Measurements from ENCODE around the gene SLC17A9.

SLC17A9 gene

DNA sequence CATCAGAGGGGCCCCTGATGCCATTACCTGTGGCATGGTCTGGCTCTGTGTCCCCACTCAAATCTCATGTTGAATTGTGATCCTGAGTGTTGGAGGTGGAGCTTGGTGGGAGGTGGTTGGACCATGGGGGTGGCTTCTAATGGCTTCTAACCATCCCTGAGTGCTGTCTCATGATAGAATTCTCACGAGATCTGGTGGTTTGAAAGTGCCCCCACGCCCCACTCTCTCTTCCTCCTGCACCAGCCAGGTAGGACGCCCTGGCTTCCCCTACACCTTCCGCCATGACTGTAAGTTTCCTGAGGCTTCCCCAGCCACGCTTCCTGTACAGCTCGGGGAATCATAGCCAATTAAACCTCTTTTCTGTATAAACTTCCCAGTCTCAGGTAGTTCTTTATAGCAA is 39.4 kb downstream of the SLC17A9 start:
- Histone ChIP-seq H3K4me3 (no peak overlapping the region), H3K4me1 (peaks cover 0 to 34% (median 20%) of the 10 kb centered on the region in 10 experiments; a peak in 16 of 20 replicates), H3K36me3 (no peaks in the 10 kb centered on the region), H3K27ac (no peak overlapping the region), H3K9ac (no peak overlapping the region), H3K27me3 (peaks cover 0 to 3% (median 0%) of the 10 kb centered on the region in 11 experiments; a peak in 1 of 22 replicates), H3K4me2 (peak overlapping the region in 8 of 11 experiments; percentile 3 to 46 (median 16); a peak in 10 of 22 replicates), H4K20me1 (peaks cover 0 to 9% (median 0%) of the 10 kb centered on the region in 11 experiments; a peak in 3 of 22 replicates), H3K9me3 (replicated peaks in 1 of 11) (no peaks in the 10 kb centered on the region)
- no peak for TF ChIP-seq Cebpa-rat (IDR thresholded peaks at IDR 0.05)

DNA sequence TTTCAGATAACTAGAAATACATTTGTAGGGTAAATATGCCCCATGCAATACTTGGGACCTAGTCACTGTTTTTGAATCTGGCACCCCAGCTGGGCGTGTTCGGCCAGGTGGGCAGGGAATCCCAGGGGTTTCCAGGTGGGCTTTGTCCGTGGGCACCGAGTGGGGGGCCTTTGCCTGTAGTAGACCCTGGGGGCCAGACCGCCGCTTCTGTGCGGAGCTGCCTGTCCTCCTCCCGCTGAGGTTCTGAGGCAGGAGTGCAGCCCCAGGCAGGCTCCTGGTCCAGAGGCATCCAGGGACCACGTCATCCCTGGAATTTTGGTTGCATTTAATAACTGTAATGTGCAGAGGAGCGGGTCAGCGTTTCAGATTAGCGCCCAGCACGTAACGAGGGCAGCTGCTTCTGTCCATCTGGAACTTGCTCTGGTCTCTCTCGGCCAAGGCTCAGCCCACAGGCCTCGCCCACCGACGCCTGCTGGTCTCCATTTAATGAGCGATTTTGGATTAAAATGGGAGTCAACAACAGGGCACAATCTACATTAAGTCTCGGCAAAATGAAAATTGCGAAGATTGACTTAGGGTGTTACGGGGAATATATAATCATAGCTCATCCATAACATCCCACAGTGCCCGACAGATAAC is 41.5 kb downstream of the SLC17A9 start:
- Histone ChIP-seq H4K20me1 (peaks cover 0 to 9% (median 0%) of the 10 kb centered on the region in 11 experiments; a peak in 3 of 22 replicates), H3K9me3 (replicated peaks in 1 of 11) (no peaks in the 10 kb centered on the region), H3K27ac (no peak overlapping the region), H3K36me3 (no peaks in the 10 kb centered on the region), H3K9ac (no peak overlapping the region), H3K4me3 (no peak overlapping the region), H3K4me1 (peaks cover 15 to 44% (median 33%) of the 10 kb centered on the region in 10 experiments), H3K4me2 (no peak overlapping the region), H3K27me3 (peaks cover 0 to 3% (median 0%) of the 10 kb centered on the region in 11 experiments; a peak in 1 of 22 replicates)
- TF ChIP-seq Cebpa-rat (IDR thresholded peaks at IDR 0.05) = no peak

DNA sequence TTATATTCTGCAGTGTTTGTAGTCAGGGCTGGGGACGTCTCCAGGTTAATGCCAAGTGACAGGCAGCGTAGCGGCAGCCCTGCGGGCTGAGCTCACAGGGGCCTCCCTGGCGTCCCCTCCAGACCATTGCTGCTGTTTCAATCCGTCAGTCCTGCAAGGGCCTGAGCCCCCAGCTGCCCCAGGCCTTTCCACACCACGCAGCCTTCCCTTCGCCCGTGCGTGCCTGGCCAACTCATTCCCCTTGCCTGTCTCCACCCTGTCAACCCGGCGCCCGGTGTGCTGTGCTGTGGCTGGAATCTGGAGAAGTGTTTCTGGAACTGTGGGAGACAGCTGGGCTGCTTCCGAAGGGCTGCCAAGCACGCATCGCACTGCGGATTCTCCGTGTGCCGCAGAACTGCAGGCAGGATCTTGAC is 42.4 kb downstream of the SLC17A9 start:
- no peak for TF ChIP-seq Cebpa-rat (IDR thresholded peaks at IDR 0.05)
- Histone ChIP-seq H3K36me3 (no peaks in the 10 kb centered on the region), H3K4me1 (peaks cover 23 to 46% (median 36%) of the 10 kb centered on the region in 10 experiments), H3K27me3 (peaks cover 0 to 3% (median 0%) of the 10 kb centered on the region in 11 experiments; a peak in 3 of 22 replicates), H3K4me3 (no peak overlapping the region), H3K27ac (no peak overlapping the region), H3K4me2 (no peak overlapping the region), H3K9me3 (replicated peaks in 1 of 11) (no peaks in the 10 kb centered on the region), H3K9ac (no peak overlapping the region), H4K20me1 (peaks cover 0 to 9% (median 0%) of the 10 kb centered on the region in 11 experiments; a peak in 3 of 22 replicates)

DNA sequence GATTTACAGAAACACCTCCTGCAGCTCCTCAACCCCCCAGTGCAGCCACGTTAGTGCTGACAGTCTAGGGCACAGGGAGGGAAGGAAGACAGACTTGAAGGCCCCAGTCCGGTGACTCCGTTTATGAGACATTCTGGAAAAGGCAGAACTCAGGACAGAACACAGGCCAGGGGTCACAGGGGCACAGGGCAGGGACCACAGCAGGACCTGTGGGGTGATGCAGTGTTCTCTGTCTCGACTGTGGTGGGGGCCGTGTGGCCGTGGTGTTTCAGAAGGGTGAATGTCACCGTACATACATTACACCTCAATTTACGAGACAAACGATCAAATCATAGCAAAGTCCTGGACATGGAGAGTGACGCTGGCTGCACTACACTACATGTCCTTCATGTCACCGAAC is 43.0 kb downstream of the SLC17A9 start:
- Histone ChIP-seq H3K27me3 (peaks cover 0 to 8% (median 0%) of the 10 kb centered on the region in 11 experiments; a peak in 3 of 22 replicates), H3K9me3 (replicated peaks in 1 of 11) (no peaks in the 10 kb centered on the region), H3K27ac (no peak overlapping the region), H3K4me2 (0 out of 22 replicates have a peak overlapping the region, but pooled peaks of 1 of the 11 experiments have one; percentile 6), H3K4me1 (peaks cover 28 to 53% (median 42%) of the 10 kb centered on the region in 10 experiments), H3K9ac (no peak overlapping the region), H3K4me3 (no peak overlapping the region), H4K20me1 (peaks cover 0 to 9% (median 0%) of the 10 kb centered on the region in 11 experiments; a peak in 3 of 22 replicates), H3K36me3 (no peaks in the 10 kb centered on the region)
- TF ChIP-seq Cebpa-rat (IDR thresholded peaks at IDR 0.05) = no peak

DNA sequence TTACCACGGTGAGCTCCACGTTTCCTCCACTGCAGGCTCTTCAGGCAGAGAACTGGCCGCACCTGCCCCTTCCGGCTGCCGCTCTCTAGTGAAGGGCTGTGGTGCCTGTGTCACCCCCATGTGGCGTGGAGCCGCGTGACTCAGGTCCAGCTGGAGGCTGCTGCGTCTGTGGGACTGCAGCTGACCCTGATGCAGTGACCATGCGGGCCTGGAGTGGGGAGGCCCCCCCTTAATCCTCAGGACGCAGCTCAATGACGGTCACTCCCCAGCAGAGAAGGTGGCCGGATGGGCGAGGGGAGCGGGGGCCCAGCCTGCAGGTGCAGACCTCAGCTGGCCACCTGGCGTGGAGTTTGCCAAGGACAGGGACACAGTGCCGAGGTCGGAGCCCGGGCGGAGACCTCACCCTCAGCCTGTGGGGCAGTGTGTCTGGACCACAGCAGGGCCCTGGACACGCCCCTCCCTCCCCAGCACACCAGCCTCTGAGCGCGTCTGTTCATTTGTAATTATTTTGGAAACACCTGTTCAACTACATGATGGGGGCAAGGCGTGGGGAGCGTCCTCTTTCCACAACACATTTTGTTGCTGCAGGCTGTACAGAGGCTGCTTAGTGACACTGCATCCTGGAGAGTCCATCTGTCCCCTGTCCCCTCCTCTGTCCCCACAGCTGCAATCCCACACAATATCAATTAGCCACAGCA is 43.5 kb downstream of the SLC17A9 start:
- TF ChIP-seq Cebpa-rat (IDR thresholded peaks at IDR 0.05) = no peak
- Histone ChIP-seq H3K27ac (no peak overlapping the region), H3K36me3 (no peaks in the 10 kb centered on the region), H3K27me3 (peaks cover 0 to 14% (median 0%) of the 10 kb centered on the region in 11 experiments; a peak in 5 of 22 replicates), H4K20me1 (peaks cover 0 to 9% (median 0%) of the 10 kb centered on the region in 11 experiments; a peak in 3 of 22 replicates), H3K9me3 (replicated peaks in 1 of 11) (no peaks in the 10 kb centered on the region), H3K4me1 (peaks cover 28 to 55% (median 46%) of the 10 kb centered on the region in 10 experiments), H3K4me2 (0 out of 22 replicates have a peak overlapping the region, but pooled peaks of 1 of the 11 experiments have one; percentile 6), H3K4me3 (no peak overlapping the region), H3K9ac (no peak overlapping the region)

DNA sequence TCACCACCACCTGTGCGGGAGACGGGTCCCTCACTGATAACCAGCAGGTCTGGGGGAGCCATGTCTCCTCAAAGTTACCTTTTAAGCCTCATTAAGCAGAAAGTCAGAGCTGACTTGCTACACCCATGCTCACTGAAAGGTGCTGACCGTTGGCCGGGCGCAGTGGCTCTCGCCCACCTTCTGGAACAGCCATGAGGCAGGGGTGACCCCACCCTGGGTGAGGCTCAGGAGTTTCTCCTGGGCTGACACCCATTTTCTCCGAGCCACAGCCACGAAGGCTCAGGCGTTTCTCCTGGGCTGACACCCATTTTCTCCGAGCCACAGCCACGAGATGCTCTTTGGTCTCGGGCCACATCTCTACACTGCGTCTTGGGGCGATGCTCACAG is 44.1 kb downstream of the SLC17A9 start:
- no peak for TF ChIP-seq Cebpa-rat (IDR thresholded peaks at IDR 0.05)
- peaks cover 0 to 19% (median 0%) of the 10 kb centered on the region in 11 experiments; a peak in 5 of 22 replicates for H3K27me3 ChIP-seq

DNA sequence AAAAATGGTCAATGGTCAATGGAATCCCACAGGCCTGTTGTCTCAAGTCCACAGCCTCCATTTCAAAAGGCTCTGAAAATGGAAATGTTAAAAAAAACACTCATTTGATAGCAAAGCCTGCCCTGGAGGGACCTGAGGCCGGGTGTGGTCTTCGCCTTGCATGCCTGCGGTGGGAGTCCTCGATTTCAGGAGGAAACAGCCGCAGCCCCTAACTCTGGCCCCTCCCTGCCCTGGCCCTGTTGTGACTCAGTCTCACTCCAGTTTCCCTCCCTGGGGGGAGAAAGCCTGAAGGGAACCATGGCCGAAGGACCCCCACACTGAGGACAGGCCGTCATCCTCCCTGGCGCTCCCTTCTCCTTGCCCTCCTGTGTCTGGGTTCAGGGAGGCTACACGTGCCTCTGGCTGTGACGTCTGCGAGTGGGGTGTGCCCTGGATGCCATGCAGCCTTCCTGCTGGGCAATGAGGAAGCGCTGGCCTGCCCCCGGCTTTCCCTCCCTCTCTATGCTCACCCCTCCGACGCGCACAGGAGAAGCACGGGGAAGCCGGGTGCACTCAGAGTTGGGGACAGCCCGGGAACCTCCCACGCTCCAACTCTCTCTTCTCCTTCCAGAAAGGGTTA is 45.0 kb downstream of the SLC17A9 start:
- Histone ChIP-seq H3K9ac (no peak overlapping the region), H3K27me3 (peaks cover 3 to 28% (median 7%) of the 10 kb centered on the region in 11 experiments), H3K9me3 (replicated peaks in 1 of 11) (no peaks in the 10 kb centered on the region), H3K27ac (no peak overlapping the region), H4K20me1 (peaks cover 0 to 9% (median 0%) of the 10 kb centered on the region in 11 experiments; a peak in 5 of 22 replicates), H3K4me3 (no peak overlapping the region), H3K4me2 (peak overlapping the region; percentile 19 to 86 (median 50)), H3K36me3 (no peaks in the 10 kb centered on the region), H3K4me1 (peaks cover 28 to 54% (median 51%) of the 10 kb centered on the region in 10 experiments)
- TF ChIP-seq Cebpa-rat (IDR thresholded peaks at IDR 0.05) = no peak

More for the DNA sequence above, 44.1 kb downstream of the SLC17A9 start:
- no peak overlapping the region for H3K27ac ChIP-seq
- no peak overlapping the region for H3K9ac ChIP-seq
- peaks cover 0 to 9% (median 0%) of the 10 kb centered on the region in 11 experiments; a peak in 3 of 22 replicates for H4K20me1 ChIP-seq
- H3K4me3 ChIP-seq = no peak overlapping the region
- H3K4me1 ChIP-seq = peaks cover 28 to 55% (median 47%) of the 10 kb centered on the region in 10 experiments
- H3K36me3 ChIP-seq = no peaks in the 10 kb centered on the region
- H3K9me3 ChIP-seq (replicated peaks in 1 of 11) = no peaks in the 10 kb centered on the region
- H3K4me2 ChIP-seq = no peak overlapping the region

DNA sequence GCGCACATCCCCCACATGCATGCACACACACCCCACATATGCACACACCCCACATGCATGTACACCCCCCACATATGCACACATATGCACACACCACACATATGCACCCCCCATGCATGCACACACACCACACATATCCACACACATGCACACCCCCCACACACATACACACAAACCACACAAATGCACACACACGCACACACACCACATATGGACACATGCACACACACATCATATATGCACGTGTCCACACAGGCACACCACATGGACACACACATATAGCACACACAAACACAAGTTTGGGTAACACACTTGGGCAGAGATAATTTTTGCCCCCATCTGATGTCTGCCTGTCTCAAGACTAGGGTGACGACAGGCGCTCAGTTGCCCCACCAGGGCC is 45.9 kb downstream of the SLC17A9 start:
- Histone ChIP-seq H3K27me3 (peaks cover 12 to 38% (median 17%) of the 10 kb centered on the region in 11 experiments), H3K9me3 (replicated peaks in 1 of 11) (no peaks in the 10 kb centered on the region), H3K4me2 (peak overlapping the region in 9 of 11 experiments; percentile 60 to 98 (median 86); a peak in 15 of 22 replicates), H3K4me3 (no peak overlapping the region), H4K20me1 (peaks cover 0 to 11% (median 0%) of the 10 kb centered on the region in 11 experiments; a peak in 7 of 22 replicates), H3K36me3 (no peaks in the 10 kb centered on the region), H3K27ac (no peak overlapping the region), H3K9ac (no peak overlapping the region), H3K4me1 (peaks cover 28 to 63% (median 56%) of the 10 kb centered on the region in 10 experiments)
- no peak for TF ChIP-seq Cebpa-rat (IDR thresholded peaks at IDR 0.05)
